Tibial nerve (tissue), 4 donors: ENCODE results near the gene ARHGAP12.

Experiments
- EP300 ChIP-seq, 2 donors: sonication (generic); formaldehyde crosslinking; IDR thresholded peaks; one replicate each; pipeline ENCODE4 v1.6.1; 2017; ENCODE audit warnings: antibody characterized with exemption in 2 of 2, mild to moderate bottlenecking in 1 of 2
- POLR2A ChIP-seq, 2 donors: fragments of 450-650 bp; IDR thresholded peaks; one replicate each; pipeline ENCODE4 v1.6.1; 2017; ENCODE audit warnings: antibody characterized with exemption in 2 of 2, mild to moderate bottlenecking in 2 of 2, moderate library complexity in 2 of 2
- TF ChIP-seq, protein P1 (sequence below), 5 experiments: fragments of 200-600 bp in 3 of 5; fragments of 450-650 bp in 2 of 5; sonication (generic) in 3 of 5; IDR thresholded peaks; one replicate each; pipeline ENCODE4 v1.5.1; 2016 to 2019; ENCODE audit warnings: antibody characterized with exemption in 5 of 5, mild to moderate bottlenecking in 3 of 5, moderate library complexity in 2 of 5

DNA sequence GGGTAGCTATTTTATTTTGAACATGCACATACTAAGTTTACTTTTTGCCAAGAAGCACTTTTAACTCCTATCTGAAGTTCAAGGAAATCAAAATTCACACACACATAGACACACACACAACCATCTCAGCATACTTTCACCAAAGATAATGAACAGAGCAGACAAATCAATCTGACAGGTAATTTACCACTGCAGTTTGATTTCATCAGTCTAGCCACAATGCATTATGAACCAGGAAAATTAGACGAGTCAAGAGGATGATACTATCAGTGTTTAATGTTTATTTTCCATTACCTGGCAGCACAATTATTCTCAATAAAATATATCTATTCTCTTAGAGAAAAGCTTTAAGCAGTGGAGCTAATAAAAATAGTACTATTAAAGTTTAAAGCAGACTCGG is 147.9 kb downstream of the ARHGAP12 start:
- TF ChIP-seq, protein P1, sequence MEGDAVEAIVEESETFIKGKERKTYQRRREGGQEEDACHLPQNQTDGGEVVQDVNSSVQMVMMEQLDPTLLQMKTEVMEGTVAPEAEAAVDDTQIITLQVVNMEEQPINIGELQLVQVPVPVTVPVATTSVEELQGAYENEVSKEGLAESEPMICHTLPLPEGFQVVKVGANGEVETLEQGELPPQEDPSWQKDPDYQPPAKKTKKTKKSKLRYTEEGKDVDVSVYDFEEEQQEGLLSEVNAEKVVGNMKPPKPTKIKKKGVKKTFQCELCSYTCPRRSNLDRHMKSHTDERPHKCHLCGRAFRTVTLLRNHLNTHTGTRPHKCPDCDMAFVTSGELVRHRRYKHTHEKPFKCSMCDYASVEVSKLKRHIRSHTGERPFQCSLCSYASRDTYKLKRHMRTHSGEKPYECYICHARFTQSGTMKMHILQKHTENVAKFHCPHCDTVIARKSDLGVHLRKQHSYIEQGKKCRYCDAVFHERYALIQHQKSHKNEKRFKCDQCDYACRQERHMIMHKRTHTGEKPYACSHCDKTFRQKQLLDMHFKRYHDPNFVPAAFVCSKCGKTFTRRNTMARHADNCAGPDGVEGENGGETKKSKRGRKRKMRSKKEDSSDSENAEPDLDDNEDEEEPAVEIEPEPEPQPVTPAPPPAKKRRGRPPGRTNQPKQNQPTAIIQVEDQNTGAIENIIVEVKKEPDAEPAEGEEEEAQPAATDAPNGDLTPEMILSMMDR (IDR thresholded peaks at IDR 0.05), result no peak
- TF ChIP-seq POLR2A (IDR thresholded peaks at IDR 0.05) (no peak), EP300 (IDR thresholded peaks at IDR 0.05) (no peak)
